ENCODE measurements around the gene CBLN3.

CBLN3 gene

DNA sequence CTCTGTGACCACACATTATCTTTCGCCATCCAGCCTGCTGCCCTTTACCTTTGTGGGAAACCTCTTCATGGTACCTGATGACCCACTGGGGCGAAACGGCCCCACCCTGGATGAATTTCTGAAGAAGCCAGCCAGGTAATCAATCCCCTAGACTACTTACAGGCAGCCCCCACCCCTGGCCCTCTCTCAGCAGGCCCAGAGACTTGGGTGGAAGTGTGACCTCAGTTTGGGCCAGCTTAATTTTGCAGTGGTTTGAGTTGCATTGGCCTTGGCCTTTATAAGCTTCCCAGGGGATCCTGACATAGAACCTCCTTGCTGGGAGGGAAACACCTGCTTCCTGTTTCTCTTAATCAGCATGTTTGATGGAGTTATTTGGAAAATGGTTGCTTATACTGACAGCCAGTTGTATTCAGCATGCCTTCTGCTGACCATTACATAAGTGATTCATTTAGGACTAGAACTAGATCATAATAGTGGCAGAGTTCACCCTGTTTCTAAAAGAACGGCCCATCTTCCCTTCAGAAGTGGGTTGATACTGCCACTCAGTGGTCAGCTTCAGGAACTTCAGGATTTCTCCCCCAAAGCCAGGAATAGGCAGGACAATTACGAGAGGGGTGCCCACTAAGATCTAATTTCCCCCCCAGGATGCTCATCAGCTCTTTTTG is 7.0 kb upstream of the CBLN3 start:
- no peaks in the 10 kb centered on the region for H3K27me3 ChIP-seq (replicated peaks in 2 of 5; ENCODE audit: control insufficient read depth in 4 of 5, insufficient read depth in 5 of 5, low read length in 4 of 5)
- POLR2A ChIA-PET, result interaction anchor here (0.6 to 1.3 kb wide), 6 partner anchors 14 to 248 kb away, joined by 3 to 8 read pairs (median 4); partner anchors contain the start of gene IPO4
- no peaks in the 10 kb centered on the region for H3K9me3 ChIP-seq (ENCODE audit: control extremely low read depth in 1 of 5, control insufficient read depth in 4 of 5, insufficient read depth in 2 of 5, low read depth in 1 of 5, low read length in 4 of 5)
- peaks cover 17 to 60% (median 54%) of the 10 kb centered on the region in 4 experiments for H3K36me3 ChIP-seq (ENCODE audit: control insufficient read depth in 4 of 4, insufficient read depth in 4 of 4, low read length in 3 of 4)
- WGBS (ENCODE audit: insufficient coverage), result 36% methylated on average over 4 of the region's 5 CpGs
- H3K27ac ChIP-seq (ENCODE audit: insufficient read depth in 1 of 2, low read depth in 1 of 2, low read length in 2 of 2, poor library complexity in 1 of 2, severe bottlenecking in 2 of 2), result peak overlapping the region; percentile 2 to 70
- peaks cover 10 to 54% (median 49%) of the 10 kb centered on the region in 4 experiments for H3K4me1 ChIP-seq (ENCODE audit: control extremely low read depth in 1 of 4, control insufficient read depth in 4 of 4, insufficient read depth in 4 of 4, low read length in 3 of 4)
- CTCF ChIA-PET, result interaction anchor here (0.9 to 21.5 kb wide), 23 partner anchors 9 to 248 kb away, joined by 3 to 489 read pairs (median 6); partner anchors contain the start of genes ADCY4, CIDEB, IPO4 and LTB4R
- peak; percentile 56 to 87 (median 80) for DNase-seq
- peak overlapping the region in 3 of 7 experiments; percentile 13 to 60 (median 58) for H3K4me3 ChIP-seq (ENCODE audit: control insufficient read depth in 1 of 7, extremely low read depth in 1 of 7, insufficient read depth in 4 of 7, low read depth in 2 of 7, low read length in 6 of 7)

DNA sequence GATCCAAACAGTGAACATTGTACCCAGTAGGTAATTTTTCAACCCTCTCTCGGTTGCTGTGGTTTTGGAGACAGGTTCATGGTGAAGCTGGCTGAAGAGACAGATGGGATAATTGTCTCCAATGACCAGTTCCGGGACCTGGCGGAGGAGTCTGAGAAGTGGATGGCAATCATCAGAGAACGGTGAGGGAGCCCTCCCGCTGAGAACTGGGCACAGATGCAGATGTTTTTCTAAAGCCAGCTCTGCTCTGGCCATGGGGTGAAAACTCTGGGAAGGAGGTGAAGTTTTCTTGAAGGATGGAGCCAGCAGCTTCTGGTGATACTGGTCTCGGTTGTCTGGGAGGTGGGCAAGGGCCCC is 6.5 kb upstream of the CBLN3 start:
- Histone ChIP-seq H3K9me3 (ENCODE audit: control extremely low read depth in 1 of 5, control insufficient read depth in 4 of 5, insufficient read depth in 2 of 5, low read depth in 1 of 5, low read length in 4 of 5) (no peaks in the 10 kb centered on the region), H3K4me1 (ENCODE audit: control extremely low read depth in 1 of 4, control insufficient read depth in 4 of 4, insufficient read depth in 4 of 4, low read length in 3 of 4) (peaks cover 12 to 54% (median 50%) of the 10 kb centered on the region in 4 experiments), H3K4me3 (ENCODE audit: control insufficient read depth in 1 of 7, extremely low read depth in 1 of 7, insufficient read depth in 4 of 7, low read depth in 2 of 7, low read length in 6 of 7) (no peak overlapping the region), H3K36me3 (ENCODE audit: control insufficient read depth in 4 of 4, insufficient read depth in 4 of 4, low read length in 3 of 4) (peaks cover 17 to 64% (median 54%) of the 10 kb centered on the region in 4 experiments), H3K27ac (ENCODE audit: insufficient read depth in 1 of 2, low read depth in 1 of 2, low read length in 2 of 2, poor library complexity in 1 of 2, severe bottlenecking in 2 of 2) (peak overlapping the region; percentile 2 to 70), H3K27me3 (replicated peaks in 2 of 5; ENCODE audit: control insufficient read depth in 4 of 5, insufficient read depth in 5 of 5, low read length in 4 of 5) (no peaks in the 10 kb centered on the region)
- CTCF ChIA-PET, result interaction anchor here (1.0 to 21.5 kb wide), 21 partner anchors 8 to 247 kb away, joined by 3 to 489 read pairs (median 7); partner anchors contain the start of genes ADCY4, CIDEB, IPO4 and LTB4R
- 86% methylated on average over 4 of the region's 6 CpGs for WGBS (ENCODE audit: insufficient coverage)
- DNase-seq, result no peak
- POLR2A ChIA-PET, result interaction anchor here (0.6 to 1.1 kb wide), 3 partner anchors 69 to 193 kb away, joined by 4 to 8 read pairs (median 7); no protein-coding TSS in a partner anchor

DNA sequence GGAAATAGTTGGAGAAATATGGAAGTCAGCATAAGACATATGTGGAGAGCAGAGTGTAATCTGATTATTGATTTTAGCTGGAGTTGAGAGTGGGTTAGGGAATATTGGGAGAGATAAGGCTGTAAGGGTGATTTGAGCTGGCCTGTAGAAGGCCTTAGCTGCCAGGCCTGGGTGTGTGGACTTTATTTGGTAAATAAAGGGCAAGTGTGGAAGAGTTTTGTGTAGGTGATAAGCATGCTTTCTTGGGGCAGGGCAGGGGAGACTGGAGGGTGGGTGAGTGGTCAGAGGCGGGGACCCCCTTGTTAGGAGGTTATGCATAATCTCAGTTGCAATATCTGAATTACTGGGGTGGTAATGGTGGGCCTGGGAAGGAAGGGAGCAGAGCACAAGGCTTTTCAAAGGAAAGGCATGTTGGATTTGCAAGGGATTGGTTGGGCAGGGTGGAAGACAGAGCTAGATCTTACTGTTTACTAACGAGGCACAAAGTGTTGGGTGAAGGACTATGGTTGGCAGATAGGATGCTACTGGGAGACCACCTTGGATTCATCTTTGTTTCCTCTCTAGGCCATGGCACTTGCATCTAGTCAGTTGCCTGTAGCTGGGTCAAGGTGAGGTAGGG is 5.8 kb upstream of the CBLN3 start:
- Histone ChIP-seq H3K4me3 (ENCODE audit: control insufficient read depth in 1 of 7, extremely low read depth in 1 of 7, insufficient read depth in 4 of 7, low read depth in 2 of 7, low read length in 6 of 7) (no peak overlapping the region), H3K36me3 (ENCODE audit: control insufficient read depth in 4 of 4, insufficient read depth in 4 of 4, low read length in 3 of 4) (peaks cover 17 to 59% (median 49%) of the 10 kb centered on the region in 4 experiments), H3K4me1 (ENCODE audit: control extremely low read depth in 1 of 4, control insufficient read depth in 4 of 4, insufficient read depth in 4 of 4, low read length in 3 of 4) (peaks cover 16 to 56% (median 53%) of the 10 kb centered on the region in 4 experiments), H3K27me3 (replicated peaks in 2 of 5; ENCODE audit: control insufficient read depth in 4 of 5, insufficient read depth in 5 of 5, low read length in 4 of 5) (no peaks in the 10 kb centered on the region), H3K27ac (ENCODE audit: insufficient read depth in 1 of 2, low read depth in 1 of 2, low read length in 2 of 2, poor library complexity in 1 of 2, severe bottlenecking in 2 of 2) (peak overlapping the region in 1 of 2 experiments; percentile 2), H3K9me3 (ENCODE audit: control extremely low read depth in 1 of 5, control insufficient read depth in 4 of 5, insufficient read depth in 2 of 5, low read depth in 1 of 5, low read length in 4 of 5) (no peaks in the 10 kb centered on the region)
- CTCF ChIA-PET, result interaction anchor here (1.0 to 21.5 kb wide), 17 partner anchors 8 to 193 kb away, joined by 3 to 489 read pairs (median 6); partner anchors contain the start of genes ADCY4, CIDEB, LTB4R and LTB4R2
- DNase-seq, result no peak
- 100% methylated on average over 1 of the region's 2 CpGs for WGBS (ENCODE audit: insufficient coverage)
- POLR2A ChIA-PET, result no interaction called here

GRCh38 chr14:24434676-24435075 is 5.2 kb upstream of the CBLN3 start:
- Histone ChIP-seq H3K4me3 (ENCODE audit: control insufficient read depth in 1 of 7, extremely low read depth in 1 of 7, insufficient read depth in 4 of 7, low read depth in 2 of 7, low read length in 6 of 7) (no peak overlapping the region), H3K27ac (ENCODE audit: insufficient read depth in 1 of 2, low read depth in 1 of 2, low read length in 2 of 2, poor library complexity in 1 of 2, severe bottlenecking in 2 of 2) (no peak overlapping the region), H3K27me3 (replicated peaks in 2 of 5; ENCODE audit: control insufficient read depth in 4 of 5, insufficient read depth in 5 of 5, low read length in 4 of 5) (no peaks in the 10 kb centered on the region), H3K4me1 (ENCODE audit: control extremely low read depth in 1 of 4, control insufficient read depth in 4 of 4, insufficient read depth in 4 of 4, low read length in 3 of 4) (peaks cover 16 to 57% (median 54%) of the 10 kb centered on the region in 4 experiments), H3K9me3 (ENCODE audit: control extremely low read depth in 1 of 5, control insufficient read depth in 4 of 5, insufficient read depth in 2 of 5, low read depth in 1 of 5, low read length in 4 of 5) (no peaks in the 10 kb centered on the region), H3K36me3 (ENCODE audit: control insufficient read depth in 4 of 4, insufficient read depth in 4 of 4, low read length in 3 of 4) (peaks cover 17 to 53% (median 43%) of the 10 kb centered on the region in 4 experiments)
- 100% methylated on average over 2 of the region's 3 CpGs for WGBS (ENCODE audit: insufficient coverage)
- DNase-seq, result no peak
- ChIA-PET POLR2A (no interaction called here), CTCF (interaction anchor here (0.8 to 21.5 kb wide), 9 partner anchors 20 to 192 kb away, joined by 3 to 489 read pairs (median 6); partner anchors contain the start of genes ADCY4, LTB4R, RIPK3 and TINF2)

DNA sequence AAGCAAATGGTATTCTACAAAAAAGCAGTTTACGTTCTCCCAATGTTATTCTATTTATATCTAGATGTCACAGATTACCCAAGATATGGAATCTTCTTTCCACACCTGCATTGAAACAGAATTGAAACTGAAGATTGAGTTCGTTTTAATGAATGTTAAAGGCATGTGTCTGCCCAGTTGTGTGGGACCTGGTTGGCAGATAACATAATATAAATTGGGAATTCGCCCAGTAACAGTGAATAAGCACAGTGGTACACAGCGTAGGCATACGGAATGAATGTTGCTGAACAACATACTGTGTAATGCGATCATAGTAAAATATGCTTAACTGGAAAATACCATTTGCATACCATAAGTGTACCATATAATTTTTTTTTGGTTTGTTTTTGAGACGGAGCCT is 4.6 kb upstream of the CBLN3 start:
- peaks cover 16 to 63% (median 61%) of the 10 kb centered on the region in 4 experiments for H3K4me1 ChIP-seq (ENCODE audit: control extremely low read depth in 1 of 4, control insufficient read depth in 4 of 4, insufficient read depth in 4 of 4, low read length in 3 of 4)
- ChIA-PET CTCF (interaction anchor here (0.8 to 21.5 kb wide), 7 partner anchors 7 to 123 kb away, joined by 3 to 489 read pairs (median 46); partner anchors contain the start of genes ADCY4, LTB4R, RIPK3 and SDR39U1), POLR2A (no interaction called here)
- no peak overlapping the region for H3K27ac ChIP-seq (ENCODE audit: insufficient read depth in 1 of 2, low read depth in 1 of 2, low read length in 2 of 2, poor library complexity in 1 of 2, severe bottlenecking in 2 of 2)
- H3K27me3 ChIP-seq (replicated peaks in 2 of 5; ENCODE audit: control insufficient read depth in 4 of 5, insufficient read depth in 5 of 5, low read length in 4 of 5), result no peaks in the 10 kb centered on the region
- no peak overlapping the region for H3K4me3 ChIP-seq (ENCODE audit: control insufficient read depth in 1 of 7, extremely low read depth in 1 of 7, insufficient read depth in 4 of 7, low read depth in 2 of 7, low read length in 6 of 7)
- 70% methylated on average over 2 of the region's 7 CpGs for WGBS (ENCODE audit: insufficient coverage)
- H3K36me3 ChIP-seq (ENCODE audit: control insufficient read depth in 4 of 4, insufficient read depth in 4 of 4, low read length in 3 of 4), result peaks cover 15 to 46% (median 36%) of the 10 kb centered on the region in 4 experiments
- H3K9me3 ChIP-seq (ENCODE audit: control extremely low read depth in 1 of 5, control insufficient read depth in 4 of 5, insufficient read depth in 2 of 5, low read depth in 1 of 5, low read length in 4 of 5), result no peaks in the 10 kb centered on the region
- no peak for DNase-seq

GRCh38 chr14:24432259-24433131 is 3.0 kb upstream of the CBLN3 start:
- Histone ChIP-seq H3K27me3 (replicated peaks in 2 of 5; ENCODE audit: control insufficient read depth in 4 of 5, insufficient read depth in 5 of 5, low read length in 4 of 5) (no peaks in the 10 kb centered on the region), H3K36me3 (ENCODE audit: control insufficient read depth in 4 of 4, insufficient read depth in 4 of 4, low read length in 3 of 4) (peaks cover 10 to 31% (median 24%) of the 10 kb centered on the region in 4 experiments), H3K4me1 (ENCODE audit: control extremely low read depth in 1 of 4, control insufficient read depth in 4 of 4, insufficient read depth in 4 of 4, low read length in 3 of 4) (peaks cover 13 to 68% (median 66%) of the 10 kb centered on the region in 4 experiments), H3K4me3 (ENCODE audit: control insufficient read depth in 1 of 7, extremely low read depth in 1 of 7, insufficient read depth in 4 of 7, low read depth in 2 of 7, low read length in 6 of 7) (no peak overlapping the region), H3K27ac (ENCODE audit: insufficient read depth in 1 of 2, low read depth in 1 of 2, low read length in 2 of 2, poor library complexity in 1 of 2, severe bottlenecking in 2 of 2) (no peak overlapping the region), H3K9me3 (ENCODE audit: control extremely low read depth in 1 of 5, control insufficient read depth in 4 of 5, insufficient read depth in 2 of 5, low read depth in 1 of 5, low read length in 4 of 5) (no peaks in the 10 kb centered on the region)
- ChIA-PET POLR2A (interaction anchor here (0.9 to 1.3 kb wide), 5 partner anchors 34 to 100 kb away, joined by 3 to 6 read pairs (median 5); partner anchors contain the start of gene NYNRIN), CTCF (interaction anchor here (0.7 to 21.5 kb wide), 26 partner anchors 8 to 190 kb away, joined by 3 to 489 read pairs (median 6); partner anchors contain the start of genes ADCY4, CIDEB, DHRS1 and LTB4R2)
- DNase-seq, result no peak
- WGBS (ENCODE audit: insufficient coverage), result 97% methylated on average over 17 of the region's 24 CpGs
